HG03060 (cell line): ENCODE measurements around the gene PAK5.

Source experiments
- ATAC-seq: cut with Tn5 transposase; IDR thresholded peaks from one replicate; pipeline ENCODE4 v1.9.1; 2021; ENCODE audit warnings: low read depth, moderate number of reproducible peaks; ENCODE audit not compliant: unreplicated experiment

Gene PAK5

GRCh38 chr20:9543214-9543613 is 295.7 kb downstream of the PAK5 start:
- ATAC-seq: no peak

GRCh38 chr20:9535449-9535848 is 303.4 kb downstream of the PAK5 start:
- ATAC-seq: no peak

- no peak for ATAC-seq
These were observed 304.9 kb downstream of the PAK5 start for GRCh38 chr20:9534025-9534424.

GRCh38 chr20:9532069-9532838 is 306.6 kb downstream of the PAK5 start:
- no peak for ATAC-seq

- no peak for ATAC-seq
These were observed 307.3 kb downstream of the PAK5 start for GRCh38 chr20:9531581-9531980.

- no peak for ATAC-seq
These were observed 315.2 kb downstream of the PAK5 start for GRCh38 chr20:9523636-9524035.

DNA sequence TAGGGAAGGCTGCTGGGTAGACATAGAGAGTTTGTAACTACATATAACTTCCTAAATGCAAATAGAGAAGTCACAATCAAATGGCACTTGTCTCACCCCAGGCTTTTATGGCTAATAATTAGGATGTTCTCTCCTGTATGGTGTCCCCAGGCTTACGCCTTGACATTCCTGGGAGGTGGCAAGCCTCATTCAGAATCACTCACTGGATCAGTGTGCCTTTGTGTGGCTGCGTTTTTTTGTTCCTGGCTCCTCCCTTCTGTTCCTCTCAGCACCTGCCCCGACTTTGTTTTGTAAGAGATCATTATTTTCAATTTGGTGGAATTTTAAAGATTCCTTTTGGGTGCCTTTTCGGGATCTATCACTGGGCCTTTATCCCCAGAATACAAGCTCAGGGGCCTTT is 318.8 kb downstream of the PAK5 start:
- ATAC-seq: no peak

- ATAC-seq: no peak
These were observed 320.2 kb downstream of the PAK5 start for GRCh38 chr20:9518576-9519175.

- ATAC-seq: no peak
These were observed 321.3 kb downstream of the PAK5 start for GRCh38 chr20:9517297-9518162.

DNA sequence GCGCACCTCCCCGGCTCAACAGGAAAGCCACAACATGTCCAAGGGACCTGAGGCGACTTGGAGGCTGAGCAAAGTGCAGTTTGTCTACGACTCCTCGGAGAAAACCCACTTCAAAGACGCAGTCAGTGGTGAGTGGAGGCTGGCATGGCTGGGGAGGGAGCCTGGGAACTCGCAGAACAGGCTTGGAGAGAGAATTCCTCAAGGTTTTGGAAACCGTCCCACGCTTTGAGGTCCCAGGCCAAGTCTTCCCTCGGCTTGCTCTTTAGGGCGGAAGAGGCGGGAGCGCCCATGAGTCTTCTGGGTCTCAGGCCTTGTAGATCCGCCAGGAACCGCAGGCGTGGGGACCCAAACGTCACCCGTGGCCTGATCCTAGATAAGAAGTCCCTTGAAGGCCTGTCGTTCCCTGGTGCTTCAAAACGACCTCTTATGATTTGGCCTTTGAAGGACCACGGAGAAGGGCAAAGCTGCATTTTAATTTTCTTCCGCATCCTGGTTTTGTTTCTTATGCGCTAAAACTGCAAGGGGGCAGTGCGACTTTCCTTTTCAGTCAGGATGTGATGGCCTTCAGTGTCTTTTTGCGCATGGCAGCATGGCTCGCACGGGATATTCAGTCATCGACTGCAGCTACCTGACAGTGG is 322.5 kb downstream of the PAK5 start:
- no peak for ATAC-seq

DNA sequence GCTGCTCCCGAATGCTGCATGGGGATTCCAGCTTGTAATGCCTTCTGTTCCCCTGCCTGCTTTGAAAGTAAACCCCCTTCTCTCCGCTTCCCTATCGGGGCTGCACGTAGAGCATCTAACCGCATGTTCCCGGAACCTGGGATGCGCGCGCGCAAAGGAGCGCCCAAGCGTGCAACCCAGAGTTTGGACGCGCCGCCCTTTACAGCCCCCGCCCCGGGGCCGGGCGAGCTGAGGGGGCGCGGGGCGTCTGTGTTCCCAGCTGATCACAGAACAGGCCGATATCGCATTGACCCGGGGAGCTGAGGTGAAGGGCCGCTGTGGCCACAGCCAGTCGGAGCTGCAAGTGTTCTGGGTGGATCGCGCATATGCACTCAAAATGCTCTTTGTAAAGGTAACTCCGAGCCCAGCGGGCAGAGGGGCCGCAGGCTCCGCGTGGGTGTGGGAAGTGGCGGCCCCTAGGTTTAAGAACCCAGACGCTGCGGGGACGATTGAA is 323.1 kb downstream of the PAK5 start:
- no peak for ATAC-seq

DNA sequence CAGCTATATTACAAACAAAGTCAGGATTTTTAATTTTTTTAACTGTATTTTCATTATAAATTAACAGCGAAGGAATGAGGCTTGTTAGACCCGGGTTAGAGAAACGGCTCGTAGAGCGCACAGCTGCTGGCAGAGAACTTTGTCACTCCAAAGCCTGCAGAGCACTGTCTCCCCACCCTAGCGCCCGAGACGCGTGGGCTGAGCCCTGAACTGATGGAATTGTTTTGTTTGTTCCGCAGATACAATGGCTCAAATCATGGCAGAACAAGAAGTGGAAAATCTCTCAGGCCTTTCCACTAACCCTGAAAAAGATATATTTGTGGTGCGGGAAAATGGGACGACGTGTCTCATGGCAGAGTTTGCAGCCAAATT is 323.7 kb downstream of the PAK5 start:
- ATAC-seq: no peak

- no peak for ATAC-seq
These were observed 324.2 kb downstream of the PAK5 start, which contains the start of gene LAMP5 for GRCh38 chr20:9514461-9515213. TSS of gene LAMP5 (plus strand) at chr20:9514590. CDS start at chr20:9514853, 263 bp downstream.

GRCh38 chr20:9514072-9514460 is 324.8 kb downstream of the PAK5 start:
- no peak for ATAC-seq

- ATAC-seq: peak; percentile 51
These were observed 328.0 kb downstream of the PAK5 start for GRCh38 chr20:9510911-9511310.

- ATAC-seq: no peak
These were observed 329.6 kb downstream of the PAK5 start for GRCh38 chr20:9509246-9509645.

GRCh38 chr20:9508696-9509178 is 330.1 kb downstream of the PAK5 start:
- no peak for ATAC-seq

GRCh38 chr20:9508240-9508661 is 330.6 kb downstream of the PAK5 start:
- no peak for ATAC-seq

GRCh38 chr20:9507544-9508239 is 331.2 kb downstream of the PAK5 start:
- ATAC-seq: no peak
